DMS53 treated with DMSO at 0.1 percent for 48 hours (cell line): ENCODE data around the gene NOTCH1.

Experiments
- DNase-seq: peaks from one replicate; lab custom pipeline; 2025; ENCODE audit not compliant: unreplicated experiment; lab: John Stamatoyannopoulos, UW

Gene NOTCH1

DNA sequence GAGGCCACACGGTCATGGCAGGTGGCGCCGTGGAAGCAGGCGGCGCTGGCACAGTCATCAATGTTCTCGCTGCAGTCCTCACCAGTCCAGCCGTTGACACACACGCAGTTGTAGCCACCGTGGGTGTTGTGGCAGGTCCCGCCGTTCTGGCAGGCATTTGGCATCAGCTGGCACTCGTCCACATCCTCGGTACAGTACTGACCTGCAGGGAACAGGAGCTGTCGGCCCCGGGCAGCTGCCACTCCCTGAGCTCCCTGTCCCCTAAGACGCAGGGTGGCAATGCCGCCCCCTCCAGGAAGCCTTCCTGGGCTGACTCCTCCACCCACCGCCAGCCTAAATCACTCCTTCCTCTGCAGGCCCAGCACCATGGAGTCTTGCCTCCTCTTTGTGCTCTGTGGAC is 27.2 kb downstream of the NOTCH1 start:
- DNase-seq, result no peak

DNA sequence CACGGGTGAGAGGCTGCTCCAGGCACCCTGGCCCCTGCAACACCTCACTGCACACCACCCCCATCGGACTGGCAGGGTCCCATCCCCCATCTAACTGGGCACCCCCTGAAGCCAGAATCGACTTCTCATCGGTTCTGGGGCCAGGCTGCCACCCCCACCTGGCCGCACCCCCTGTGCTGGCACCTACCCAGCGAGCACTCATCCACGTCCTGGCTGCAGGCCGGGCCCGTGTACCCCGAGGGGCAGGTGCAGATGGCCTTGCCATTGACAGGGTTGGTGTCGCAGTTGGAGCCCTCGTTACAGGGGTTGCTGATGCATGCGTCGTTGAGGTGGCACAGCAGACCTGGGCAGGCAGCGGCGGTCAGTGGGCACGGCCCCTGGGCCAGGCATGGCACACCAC is 27.9 kb downstream of the NOTCH1 start:
- DNase-seq, result no peak

DNA sequence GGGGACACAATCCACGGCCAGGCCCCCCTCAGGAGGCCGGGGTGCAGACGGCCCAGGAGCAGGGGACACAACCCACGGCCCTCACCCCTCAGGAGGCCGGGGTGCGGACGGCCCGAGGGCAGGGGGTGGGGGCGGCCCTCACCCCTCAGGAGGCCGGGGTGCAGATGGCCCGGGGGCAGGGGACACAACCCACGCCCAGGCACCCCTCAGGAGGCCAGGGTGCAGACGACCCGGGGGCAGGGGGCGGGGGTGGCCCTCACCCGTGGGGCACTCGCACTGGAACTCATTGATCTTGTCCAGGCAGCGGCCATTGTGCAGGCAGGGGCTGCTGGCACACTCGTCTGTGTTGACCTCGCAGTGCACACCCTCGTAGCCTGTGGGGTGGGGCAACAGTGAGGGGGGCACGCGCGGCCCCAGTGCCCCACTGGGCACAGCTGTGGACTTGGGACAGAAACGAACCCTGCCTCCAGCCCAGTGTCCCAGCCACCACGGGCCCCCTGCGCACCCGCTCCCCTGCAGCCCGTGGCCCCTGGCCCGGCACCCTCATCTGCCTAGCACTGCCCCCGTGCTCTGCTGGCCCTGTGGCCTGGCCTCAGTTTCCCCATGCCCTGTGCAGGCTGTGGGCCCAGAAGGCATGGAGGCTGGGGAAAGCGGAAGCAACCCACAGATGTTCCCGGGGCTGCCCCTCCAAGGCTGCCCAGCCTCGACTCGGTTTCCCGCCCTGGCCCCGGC is 28.7 kb downstream of the NOTCH1 start:
- no peak for DNase-seq

DNA sequence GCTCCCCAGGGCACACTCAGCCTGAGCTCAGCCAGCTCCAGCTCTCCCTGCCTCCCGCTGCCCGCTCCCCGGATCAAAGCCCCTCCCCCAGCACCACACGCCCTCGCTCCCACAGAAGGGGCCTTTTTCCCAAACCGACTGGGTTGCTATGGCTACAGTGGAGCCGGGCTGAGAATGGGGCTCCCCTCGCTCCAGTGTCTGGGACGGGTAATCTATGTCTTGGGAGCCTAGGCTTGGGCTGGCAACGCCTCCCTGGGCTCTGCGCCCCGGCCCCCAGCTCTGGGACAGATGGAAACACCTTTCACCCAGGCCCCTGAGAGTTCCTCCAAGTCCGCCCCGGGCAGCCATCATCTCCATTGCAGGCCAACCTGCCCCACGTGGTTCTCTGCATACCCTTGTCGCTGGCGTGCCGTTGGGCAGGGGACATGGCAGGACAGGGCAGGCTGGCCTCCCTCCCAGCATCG is 29.6 kb downstream of the NOTCH1 start:
- DNase-seq, result no peak

DNA sequence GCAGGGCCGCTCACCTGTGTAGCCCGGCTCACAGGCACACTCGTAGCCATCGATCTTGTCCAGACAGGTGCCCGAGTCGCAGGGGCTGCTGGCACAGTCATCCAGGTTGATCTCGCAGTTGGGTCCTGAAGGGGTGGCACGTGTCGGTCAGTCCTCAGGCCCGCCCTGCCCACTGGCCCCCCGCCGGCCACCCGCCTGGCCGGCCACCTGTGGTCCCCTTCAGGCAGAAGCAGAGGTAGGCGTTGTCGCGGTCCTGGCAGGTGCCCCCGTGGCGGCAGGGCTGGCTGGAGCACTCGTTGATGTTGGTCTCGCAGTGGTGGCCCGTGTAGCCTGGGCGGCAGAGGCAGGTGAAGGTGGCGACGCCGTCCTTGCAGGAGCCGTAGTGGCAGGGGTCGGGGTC is 30.6 kb downstream of the NOTCH1 start:
- no peak for DNase-seq

DNA sequence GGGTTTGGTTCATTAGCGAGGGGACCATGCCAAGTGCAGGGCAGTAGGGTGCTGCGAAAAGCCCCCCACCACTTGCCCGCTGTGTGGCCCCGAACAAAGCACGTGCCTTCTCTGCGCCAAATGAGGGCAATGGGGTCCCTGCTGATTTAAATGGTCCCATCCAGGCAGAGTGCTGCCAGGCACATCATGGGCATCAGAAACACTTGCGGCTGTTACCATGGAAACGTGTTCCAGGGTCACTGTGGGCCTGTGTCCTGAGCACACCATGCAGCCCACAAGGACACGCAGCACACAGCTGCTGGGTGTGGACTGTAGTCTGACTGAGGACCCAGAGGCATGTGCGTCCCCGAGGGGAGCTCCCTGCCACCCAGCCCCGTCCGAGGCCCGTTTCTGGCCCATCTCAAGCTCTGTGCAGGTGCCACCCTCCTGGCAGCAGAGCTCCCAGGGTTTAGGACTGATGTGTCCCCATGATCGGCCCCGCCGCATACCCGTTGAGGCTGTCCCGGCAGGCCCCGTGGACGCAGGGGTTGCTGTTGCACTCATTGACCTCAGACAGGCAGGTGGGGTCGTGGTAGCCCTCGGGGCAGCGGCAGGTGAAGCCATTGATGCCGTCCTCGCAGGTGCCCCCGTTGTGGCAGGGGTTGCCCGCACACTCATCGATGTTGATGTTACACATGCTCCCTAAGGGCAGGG is 31.7 kb downstream of the NOTCH1 start:
- no peak for DNase-seq

DNA sequence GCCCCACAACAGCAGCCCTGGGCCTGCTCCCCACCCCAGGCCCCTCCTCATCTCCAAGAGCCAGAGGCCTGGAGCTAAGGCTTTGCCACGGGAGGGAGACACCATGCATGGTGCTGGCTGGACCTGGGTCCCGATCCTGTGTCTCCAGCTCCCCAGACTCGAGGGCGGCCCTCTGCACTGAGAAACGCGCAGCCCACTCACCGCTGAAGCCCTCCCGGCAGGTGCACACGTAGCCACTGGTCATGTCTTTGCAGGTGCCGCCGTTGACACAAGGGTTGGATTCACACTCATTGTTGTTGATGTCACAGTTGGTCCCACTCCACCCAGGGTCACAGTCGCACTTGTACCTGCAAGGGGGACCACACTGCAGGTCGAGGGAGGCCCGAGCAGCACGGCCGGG is 32.7 kb downstream of the NOTCH1 start:
- no peak for DNase-seq

DNA sequence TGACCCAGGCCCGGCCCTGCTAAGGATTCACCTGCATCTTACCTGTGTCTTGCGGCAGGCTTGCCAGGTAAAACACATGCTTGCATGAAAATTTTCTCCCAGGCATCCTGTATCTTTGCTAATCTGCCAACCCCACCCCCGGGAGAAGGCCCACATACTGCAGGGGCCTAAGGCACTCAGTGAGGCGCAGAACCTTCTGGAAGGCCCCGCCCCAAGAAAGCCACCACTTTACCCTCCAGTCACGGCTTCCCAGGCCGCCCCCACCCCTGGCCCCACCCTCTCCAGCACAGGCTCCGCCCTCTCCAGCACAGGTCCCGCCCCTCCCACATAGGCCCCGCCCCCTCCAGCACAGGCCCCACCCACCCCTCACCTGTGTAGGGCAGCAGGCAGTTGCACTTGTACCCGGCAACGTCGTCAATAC is 33.2 kb downstream of the NOTCH1 start:
- DNase-seq, result no peak

DNA sequence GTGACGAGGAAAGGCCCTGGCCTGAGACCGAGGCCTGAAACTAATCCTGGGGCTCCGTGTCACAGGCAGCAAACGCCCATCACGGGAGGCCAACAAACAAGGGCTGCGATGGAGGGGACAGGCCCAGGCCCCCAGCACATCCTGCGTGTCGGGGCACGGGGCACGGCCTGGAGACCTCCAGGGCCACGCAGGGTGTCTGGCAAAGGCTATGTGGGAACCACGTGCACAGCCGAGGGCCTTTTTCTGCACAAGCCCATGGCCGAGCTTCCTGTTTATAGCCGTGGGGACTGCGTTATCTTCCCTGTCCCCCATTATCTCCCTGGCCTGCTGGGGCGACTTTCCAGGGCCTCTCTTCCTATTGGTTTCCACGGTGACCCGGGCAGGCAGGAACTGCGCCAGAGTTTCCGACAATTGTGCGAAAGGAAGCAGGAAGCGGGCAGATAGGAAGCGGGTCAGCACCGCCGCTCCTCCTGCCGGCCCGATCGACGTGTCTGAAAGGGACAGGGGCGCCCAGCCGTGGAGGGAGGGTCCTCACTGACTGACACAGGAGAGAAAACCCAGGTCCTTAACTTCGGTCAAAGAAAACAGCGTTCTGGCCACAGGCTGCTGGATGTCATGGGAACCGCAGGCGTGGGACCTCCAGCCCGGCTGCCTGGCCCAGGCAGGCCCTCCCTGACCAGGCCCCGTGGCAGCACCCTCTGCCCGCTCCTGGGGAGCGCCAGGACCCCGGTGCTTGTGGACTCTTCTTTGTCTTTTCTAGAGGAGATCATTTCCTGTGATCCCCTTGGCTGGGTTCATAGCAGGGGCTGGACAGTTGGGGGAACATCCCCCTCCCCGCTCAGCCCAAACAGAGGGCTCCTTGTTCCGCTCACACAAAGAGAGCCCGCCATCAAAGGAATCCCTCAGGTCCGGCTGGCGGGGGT is 33.9 kb downstream of the NOTCH1 start:
- DNase-seq, result no peak

DNA sequence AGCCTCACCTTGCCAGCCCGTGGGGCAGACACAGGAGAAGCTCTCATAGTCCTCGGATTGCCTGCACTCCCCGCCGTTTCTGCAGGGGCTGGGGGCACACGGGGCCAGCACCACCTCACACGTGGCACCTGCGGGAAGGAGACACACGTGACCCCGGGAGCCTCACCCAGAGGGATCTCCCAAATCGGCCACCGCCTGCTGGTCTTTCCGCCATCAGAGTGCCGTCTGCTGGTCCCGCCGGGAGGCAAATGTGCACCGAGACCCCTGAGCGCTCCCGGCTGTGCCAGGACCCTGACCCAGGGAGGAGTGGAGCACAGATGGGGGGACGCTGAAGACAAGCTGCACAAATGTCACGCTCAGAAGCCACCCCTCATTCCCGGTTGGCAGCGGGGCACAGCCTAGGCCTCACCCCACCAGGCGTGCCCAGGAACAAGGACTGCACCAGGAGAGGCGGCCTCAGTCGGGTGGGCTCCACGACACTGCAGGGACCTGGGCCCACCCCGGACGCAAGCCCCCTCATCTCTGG is 34.6 kb downstream of the NOTCH1 start:
- no peak for DNase-seq

DNA sequence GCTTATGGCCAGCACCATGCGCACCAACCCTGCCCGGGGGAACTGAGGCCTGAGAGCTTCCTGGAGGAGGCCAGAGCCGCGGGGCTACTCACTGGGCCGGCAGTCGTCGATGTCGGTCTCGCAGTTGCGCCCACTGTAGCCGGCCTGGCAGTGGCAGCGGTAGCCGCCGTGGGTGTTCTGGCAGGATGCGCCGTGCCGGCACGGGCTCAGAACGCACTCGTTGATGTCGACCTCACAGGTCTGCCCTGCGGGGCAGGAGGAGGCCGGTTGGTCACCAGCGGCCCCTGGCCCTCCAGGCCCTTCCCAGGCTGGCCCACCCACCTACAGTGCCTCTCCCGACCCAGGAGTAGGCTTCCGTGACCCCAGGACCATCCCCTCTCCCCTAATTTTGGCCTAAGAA is 35.3 kb downstream of the NOTCH1 start:
- no peak for DNase-seq

DNA sequence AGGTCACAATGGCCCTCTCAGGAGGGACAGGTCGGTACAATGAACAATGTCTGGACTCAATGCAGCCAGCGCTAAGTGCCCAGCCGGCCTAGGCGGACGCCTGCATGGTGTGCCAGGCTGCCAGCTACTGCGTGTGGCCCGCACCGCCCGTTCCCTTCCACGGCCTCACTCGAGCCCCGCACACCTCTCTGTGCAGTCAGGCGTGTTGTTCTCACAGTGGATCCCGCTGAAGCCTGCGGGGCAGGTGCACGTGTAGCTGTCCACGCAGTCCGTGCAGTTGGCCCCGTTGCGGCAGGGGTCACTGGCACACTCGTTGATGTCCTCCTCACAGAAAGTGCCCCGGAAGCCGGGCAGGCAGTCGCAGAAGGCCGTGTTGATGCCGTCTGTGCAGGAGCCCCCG is 36.3 kb downstream of the NOTCH1 start:
- no peak for DNase-seq

DNA sequence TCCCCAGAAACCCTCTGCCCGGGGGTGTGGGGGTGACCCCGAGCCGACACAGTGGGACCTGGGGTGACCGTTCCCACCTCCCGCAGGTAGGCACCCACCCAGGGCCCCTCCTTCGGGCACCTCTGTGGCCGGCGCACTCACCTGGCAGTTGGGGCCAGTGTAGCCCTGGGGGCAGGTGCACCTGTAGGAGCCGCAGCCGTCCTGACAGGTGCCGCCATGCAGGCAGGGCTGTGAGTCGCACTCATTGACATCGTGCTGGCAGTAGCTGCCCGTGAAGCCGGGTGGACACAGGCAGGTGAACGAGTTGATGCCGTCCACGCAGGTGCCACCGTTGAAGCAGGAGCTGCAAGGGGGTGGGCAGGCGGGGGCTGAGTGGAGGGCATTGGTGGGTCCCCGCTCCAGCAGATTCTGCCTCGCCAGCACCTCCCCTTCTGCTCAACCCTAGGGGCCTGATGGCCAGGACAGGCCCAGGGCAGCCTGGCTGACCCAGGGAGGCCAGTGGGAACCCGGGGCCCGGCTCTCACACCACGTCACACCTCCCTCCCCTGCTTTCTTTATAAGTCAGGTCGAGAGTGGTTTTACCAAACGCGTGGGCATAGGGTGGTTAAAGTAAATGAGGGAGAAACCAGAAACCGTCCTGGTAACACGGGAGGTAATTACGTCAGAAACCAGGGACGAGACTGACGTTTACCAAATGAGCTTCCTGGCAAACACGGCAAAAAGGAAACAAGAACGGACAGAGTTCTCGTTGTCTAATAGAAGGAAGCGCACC is 36.9 kb downstream of the NOTCH1 start:
- DNase-seq, result no peak

DNA sequence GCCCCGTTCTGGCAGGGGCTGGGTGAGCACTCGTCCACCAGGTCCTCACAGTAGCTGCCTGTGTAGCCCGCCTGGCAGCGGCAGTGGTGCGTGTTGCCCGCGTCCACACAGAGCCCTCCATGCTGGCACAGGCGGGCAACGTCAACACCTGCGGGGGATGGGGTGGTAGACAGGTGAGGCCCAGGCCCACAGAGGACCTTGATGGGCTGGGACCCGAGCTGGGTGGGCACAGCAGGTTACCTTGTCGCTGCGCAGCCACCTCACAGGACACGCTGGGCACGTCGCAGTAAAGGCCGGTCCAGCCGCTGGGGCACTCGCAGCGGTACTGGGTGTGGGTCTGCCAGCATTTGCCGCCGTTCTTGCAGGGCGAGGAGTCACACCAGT is 37.9 kb downstream of the NOTCH1 start:
- no peak for DNase-seq

DNA sequence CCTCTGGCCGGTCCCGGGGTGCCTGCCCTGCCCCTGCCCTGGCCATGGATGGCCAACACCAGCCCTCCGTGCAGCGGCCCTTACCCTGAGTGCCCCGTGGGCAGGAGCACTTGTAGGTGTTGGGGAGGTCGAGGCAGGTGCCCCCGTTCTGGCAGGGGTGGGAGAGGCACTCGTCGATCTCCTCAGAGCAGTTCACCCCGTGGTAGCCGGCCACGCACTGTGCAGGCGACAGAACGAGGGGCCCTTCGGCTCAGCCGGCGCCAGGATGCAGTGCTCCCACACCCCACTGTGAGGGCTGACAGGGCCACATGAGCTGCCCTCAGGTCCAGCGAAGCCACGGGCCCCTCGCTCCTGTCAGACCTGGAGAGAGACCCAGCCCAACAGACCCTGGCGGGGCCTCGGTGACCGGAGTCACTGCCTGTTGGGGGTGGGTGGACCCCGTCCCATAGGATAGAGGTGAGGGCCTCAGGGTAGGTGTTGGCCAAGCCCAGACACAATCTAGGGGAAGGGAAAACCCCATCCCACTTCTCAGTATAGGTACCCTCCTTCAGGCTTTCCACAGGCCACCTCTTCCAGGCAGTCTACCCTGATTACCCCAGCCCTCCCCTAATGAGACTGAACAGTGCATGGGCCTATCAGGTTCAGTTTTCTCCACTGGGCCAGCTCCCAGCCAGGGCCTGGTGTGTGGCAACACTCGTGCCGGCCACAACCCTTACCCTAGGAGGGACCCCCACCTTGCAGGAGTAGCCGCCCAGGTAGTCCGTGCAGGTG is 38.4 kb downstream of the NOTCH1 start:
- no peak for DNase-seq

DNA sequence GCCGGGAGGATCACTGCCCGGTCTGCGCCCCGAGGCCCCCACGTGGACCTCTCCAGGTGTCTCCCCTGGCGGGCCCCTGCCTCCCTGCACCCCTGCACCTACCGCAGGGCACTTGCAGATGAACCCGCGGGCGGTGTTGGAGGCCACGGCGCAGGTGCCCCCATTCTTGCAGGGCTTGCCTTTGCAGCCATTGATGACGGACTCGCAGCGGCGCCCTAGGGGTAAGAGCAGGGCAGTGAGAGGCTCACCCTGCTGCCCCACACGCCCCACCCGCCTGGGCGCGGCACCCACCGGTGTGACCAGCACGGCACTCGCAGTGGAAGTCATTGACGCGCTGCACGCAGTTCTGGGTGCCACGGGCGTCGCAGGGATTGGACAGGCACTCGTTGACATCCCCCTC is 39.4 kb downstream of the NOTCH1 start:
- no peak for DNase-seq

DNA sequence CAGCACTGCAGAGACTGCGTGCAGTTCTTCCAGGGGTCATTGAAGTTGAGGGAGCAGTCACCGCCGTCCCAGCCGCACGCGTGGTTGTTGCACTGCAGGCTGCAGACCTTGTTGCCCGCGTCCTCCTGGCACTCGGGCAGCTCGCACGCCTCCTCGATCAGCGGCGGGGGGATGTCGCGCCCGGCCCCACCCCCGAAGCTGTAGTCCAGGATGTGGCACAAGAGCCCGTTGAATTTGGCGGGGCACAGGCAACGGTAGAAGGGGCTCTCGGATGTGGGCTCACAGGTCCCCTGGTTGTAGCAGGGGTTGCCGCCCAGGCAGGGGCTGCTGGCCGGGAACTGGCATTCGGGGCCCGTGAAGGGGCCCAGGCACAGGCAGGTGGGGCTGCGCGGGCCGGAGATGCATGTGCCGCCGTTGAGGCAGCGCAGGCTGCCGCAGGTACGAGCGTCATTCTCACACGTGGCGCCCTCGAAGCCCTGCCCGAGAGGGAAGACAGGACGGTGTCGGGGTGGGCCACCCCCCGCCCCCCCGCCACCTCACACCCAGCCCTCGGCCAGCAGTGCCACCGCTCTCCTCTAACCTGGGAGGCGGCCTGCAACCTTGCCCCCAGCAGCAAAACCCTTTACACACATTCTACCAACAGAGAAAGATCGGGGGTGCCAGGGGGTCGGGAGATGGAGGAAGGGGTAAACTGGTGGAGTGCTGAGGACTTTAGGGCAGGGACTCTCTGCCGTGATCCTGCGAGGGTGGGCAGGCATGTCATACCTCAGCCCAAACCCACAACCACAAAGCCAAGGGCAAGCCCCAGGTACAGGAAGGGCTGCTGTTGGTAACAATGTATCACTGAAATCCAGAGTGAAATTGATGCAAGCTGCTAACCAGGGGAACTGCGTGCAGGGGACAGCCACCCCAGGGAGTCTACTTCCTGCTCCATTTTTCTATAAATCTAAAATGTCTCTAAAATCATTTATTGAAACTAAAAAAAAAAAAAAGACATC is 40.1 kb downstream of the NOTCH1 start:
- no peak for DNase-seq

DNA sequence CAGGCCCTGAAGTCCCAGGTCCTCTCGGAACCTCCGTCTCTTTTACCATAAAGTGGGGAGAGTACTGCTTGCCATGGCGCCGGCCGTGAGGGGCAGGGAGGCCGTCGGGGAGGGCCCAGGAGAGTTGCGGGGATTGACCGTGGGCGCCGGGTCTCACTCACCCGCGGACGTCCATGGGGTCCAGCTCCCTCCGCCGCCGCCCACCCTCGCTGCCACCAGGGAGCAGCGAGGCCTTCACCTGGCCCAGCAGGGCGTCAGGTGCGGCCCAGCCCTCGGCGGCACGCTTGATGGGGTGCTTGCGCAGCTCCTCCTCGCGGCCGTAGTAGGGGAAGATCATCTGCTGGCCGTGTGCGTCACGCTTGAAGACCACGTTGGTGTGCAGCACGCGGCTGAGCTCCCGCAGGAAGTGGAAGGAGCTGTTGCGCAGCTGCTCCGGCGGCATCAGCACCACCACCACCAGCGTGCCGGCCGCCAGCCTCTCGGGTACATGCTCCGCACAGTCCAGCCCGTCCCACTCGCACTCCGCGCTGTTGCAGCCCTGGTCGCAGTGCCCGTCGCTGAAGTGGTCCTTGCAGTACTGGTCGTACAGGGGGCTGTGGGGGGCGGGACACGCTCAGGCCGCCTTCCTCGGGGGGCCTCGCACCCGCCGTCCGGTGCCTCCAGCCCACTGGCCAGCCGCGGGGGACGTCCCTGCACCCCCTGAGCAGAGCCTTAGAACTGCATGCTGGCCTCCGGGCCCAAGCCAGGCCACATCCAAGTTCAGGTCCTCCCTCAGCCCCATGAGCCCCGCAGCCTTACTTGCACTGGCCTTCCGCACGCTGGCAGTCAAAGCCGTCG is 41.1 kb downstream of the NOTCH1 start:
- DNase-seq, result no peak
